GM21717 (cell line): ENCODE results near the gene MBP.

Source experiments
- ATAC-seq: cut with Tn5 transposase; IDR thresholded peaks from one replicate; pipeline ENCODE4 v1.9.1; 2021; ENCODE audit warnings: mild to moderate bottlenecking, moderate library complexity; ENCODE audit not compliant: unreplicated experiment

The MBP gene

GRCh38 chr18:77103187-77103850 lies 29.3 kb downstream of the MBP start:
- ATAC-seq: no peak

- ATAC-seq: peak; percentile 72
Observed at GRCh38 chr18:77102259-77103040, 30.1 kb downstream of the MBP start.

DNA sequence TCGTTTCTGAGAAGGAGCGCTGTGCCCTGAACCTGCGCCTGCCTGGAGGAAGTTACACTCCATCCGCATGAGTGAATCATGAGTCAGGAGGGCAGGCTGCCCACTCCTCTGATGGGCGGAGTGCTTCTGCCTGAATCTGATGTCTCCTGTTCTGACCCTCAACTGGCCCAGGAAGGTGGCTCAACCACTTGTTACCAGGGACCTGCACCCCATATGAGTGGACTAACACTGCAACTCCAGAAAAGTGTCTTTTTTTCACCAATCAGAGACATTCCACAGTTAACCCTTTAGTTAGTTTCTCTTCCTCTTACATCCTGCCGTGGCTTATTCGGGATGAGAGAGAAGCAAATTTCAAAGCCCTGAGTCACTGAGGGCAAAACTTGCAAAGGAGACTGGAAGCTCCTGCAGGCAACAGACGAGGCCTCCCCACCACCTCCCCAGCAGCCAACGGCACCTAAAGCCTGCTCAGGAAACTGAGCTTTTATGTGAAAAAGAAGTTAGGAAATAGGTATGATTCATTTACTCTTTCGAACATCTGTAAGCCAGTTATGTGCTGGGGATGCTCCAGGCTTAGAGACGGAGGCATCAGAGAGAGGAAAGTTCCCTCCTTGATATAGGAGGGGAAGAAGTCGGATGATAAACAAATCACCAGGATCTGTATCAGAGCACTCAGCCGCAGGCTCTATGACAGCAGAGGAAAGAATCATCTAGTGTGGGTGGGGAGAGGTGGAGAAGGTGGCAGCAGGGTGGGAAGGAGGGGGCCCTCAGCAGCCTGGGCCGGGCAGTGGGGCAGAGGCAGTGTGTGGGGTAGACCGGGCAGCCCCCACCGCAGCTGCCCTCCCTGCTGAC lies 30.9 kb downstream of the MBP start:
- peak; percentile 48 for ATAC-seq

GRCh38 chr18:77100751-77101355 lies 31.7 kb downstream of the MBP start:
- ATAC-seq: no peak

GRCh38 chr18:77099485-77100370 lies 32.9 kb downstream of the MBP start:
- peak; percentile 22 for ATAC-seq

- ATAC-seq: no peak
Observed at GRCh38 chr18:77098538-77099174, 33.9 kb downstream of the MBP start.

DNA sequence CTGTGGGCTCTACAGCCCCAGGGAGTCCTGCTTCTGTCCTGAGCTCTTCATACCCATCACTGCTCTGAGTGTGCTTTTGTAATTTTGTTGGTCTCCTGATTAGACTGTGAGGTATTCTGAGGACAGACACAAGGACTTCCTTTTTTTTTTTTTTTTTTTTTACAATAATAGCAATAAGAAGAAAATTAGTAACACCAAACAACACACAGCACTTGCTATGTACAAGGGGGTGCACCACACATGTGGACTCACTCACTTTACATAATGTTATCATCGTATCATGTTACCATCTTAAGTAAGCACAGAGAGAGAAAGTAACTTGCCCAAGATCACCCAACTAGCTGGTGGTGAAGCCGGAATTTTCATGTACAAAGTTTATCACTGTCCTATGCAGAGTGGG lies 34.6 kb downstream of the MBP start:
- ATAC-seq: no peak

- ATAC-seq: no peak
Observed at GRCh38 chr18:77096936-77097886, 35.4 kb downstream of the MBP start.

GRCh38 chr18:77095391-77096371 lies 36.9 kb downstream of the MBP start:
- no peak for ATAC-seq

GRCh38 chr18:77093586-77093985 lies 39.0 kb downstream of the MBP start:
- no peak for ATAC-seq

DNA sequence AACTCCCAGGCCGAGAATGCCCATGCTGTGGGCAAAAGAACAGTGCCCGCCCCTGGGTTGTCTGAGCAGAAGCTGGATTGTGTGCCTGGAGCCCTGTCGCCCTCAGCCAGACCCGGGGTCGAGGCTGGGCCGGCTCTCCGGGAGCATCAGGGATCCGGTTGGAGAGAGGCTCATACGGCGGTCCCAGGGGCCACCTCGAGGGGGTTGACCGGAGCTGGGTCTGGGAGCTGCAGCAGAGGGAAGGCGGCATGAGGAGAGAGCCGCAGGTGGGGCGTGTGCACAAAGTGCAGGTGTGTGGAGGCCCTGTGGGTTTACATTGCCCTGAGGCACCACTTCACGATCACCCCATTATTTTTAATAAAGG lies 39.5 kb downstream of the MBP start:
- ATAC-seq: no peak

DNA sequence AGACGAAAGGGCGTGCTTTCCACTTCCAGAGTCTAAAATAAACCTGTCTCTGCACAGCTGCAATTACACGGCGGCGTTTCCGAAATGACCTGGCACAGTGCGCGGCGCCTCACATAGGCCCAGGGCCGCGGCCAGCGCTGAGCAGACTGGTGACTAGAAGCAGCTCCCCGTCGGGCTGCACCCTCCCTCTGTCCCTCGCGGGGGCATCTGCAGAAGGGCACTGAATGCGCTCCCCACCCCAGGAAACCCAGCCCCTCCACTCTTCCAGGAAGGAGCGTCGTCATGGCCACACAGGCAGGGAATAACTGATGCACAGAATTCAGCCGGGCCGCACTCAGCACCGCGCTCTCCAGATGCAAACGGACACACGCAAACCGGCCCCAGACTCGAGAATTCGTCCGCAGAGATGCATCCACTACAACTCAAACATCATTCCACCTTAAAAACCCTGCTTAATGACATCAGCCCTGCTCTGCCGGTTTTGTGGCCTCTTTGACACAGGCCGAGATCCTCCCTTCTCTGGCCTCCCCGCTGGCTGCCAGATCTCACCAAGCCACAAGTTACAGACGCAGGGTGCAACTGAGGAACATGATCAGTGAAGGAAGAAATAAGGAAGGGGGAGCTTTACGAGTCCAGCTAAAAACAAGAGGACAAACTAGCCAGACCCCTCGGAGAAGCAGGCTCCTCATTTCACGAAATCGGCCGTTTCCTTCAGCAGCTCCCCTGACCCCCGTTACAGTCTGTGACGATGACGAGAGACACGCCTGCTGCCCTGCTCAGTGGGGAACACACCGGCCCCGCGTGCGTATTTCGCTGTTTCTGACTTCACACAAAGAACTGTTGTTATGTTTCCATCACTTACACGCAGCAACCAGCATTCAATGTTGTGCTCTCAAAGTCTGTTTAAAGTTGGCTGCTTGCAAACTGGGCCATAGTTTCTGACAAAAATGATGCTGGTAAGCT lies 40.2 kb downstream of the MBP start:
- ATAC-seq: no peak

DNA sequence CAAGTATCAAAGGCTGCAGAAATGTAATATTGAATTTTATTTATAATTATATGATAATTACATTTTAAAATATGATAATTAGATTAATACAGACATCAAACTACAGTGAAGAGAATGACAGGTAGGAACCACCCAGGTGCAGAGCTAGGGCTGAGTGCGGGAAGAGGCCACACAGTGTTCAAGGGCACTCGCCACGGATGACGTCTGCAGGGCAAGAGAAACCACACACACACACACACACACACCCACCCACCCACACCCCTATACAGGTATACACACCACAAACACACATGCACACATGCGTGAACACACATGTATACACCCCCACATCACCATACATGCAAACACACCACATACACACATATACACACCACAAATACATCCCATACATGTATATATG lies 41.2 kb downstream of the MBP start:
- no peak for ATAC-seq

DNA sequence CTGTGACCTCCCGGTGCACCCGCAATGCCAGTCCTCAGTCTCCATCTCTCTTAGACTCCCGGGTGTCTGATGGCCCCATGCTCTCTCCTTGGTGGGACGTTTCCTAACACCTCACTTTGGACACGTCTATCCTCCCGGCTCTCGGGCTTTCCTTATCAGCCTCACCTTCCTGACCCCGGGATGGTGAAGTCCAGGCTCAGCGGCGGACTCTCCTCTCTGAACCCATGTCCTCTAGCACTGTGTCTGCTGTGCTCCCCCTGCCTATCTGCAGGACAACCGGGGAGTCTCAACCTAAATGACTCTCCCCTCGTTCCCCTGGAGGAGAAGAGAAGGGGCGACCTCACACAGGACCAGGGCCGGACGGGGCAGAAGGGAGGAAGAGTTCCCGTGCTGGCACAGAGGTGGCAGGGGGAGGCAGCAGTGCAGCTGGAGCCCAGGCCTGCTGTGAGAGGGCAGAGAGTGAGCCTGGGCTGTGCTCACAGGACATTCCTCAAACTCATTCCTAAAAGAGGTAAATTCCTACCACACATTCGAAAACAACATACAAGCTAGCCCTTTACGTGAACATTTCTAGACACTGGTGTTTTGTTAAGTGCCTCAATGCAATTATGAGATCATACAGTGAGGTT lies 41.9 kb downstream of the MBP start:
- ATAC-seq: no peak

DNA sequence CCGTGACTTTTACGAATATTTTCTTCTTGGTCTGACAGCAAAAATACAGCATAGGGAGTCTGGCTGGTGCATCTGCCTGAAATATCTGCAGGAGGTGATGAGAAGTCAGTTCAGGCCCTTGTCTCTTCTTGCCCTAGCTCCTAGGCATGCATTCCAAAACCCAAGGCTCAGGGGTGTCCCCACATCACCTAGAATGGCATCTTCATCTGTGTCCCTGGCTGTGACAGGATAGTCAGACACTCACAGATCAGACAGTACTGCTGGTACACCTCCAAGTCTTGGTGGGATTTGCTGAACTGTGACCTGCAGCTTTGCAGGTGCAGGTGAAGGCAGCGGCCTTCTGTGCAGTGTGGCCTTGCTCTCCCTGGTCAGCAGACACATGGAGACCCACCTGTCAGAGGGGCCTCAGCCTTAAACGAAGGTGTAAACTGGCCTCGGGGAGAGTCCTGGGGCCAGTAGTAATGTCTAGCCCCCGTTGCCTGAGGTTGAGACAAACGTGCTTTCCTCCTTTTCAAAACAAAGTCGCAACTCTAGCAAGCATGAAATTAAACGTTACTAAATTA lies 42.8 kb downstream of the MBP start:
- ATAC-seq: no peak
